ENCODE results near the gene KRTAP1-1.

DNA sequence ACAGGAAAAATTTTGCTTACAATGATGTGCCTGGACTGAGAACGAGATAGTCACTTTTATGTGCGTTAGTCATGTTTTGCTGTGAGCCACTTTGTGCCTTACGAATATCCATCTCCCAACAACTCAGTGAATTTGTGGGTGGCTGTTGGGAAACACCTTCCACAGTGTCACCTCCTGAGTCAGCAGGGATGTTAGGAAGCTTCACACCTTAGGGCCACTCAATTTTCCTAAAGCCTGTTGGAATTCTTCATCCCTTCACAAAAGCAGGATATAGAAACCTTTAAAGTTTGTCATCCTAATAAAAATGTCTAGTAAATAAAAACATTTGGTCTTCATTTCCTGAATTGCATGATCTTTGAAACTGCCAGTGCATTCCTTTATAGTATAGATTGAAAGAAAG is 28.1 kb downstream of the KRTAP1-1 start:
- TF ChIP-seq, protein P1, sequence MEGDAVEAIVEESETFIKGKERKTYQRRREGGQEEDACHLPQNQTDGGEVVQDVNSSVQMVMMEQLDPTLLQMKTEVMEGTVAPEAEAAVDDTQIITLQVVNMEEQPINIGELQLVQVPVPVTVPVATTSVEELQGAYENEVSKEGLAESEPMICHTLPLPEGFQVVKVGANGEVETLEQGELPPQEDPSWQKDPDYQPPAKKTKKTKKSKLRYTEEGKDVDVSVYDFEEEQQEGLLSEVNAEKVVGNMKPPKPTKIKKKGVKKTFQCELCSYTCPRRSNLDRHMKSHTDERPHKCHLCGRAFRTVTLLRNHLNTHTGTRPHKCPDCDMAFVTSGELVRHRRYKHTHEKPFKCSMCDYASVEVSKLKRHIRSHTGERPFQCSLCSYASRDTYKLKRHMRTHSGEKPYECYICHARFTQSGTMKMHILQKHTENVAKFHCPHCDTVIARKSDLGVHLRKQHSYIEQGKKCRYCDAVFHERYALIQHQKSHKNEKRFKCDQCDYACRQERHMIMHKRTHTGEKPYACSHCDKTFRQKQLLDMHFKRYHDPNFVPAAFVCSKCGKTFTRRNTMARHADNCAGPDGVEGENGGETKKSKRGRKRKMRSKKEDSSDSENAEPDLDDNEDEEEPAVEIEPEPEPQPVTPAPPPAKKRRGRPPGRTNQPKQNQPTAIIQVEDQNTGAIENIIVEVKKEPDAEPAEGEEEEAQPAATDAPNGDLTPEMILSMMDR (IDR thresholded peaks at IDR 0.05): no peak
- TF ChIP-seq, protein P2, sequence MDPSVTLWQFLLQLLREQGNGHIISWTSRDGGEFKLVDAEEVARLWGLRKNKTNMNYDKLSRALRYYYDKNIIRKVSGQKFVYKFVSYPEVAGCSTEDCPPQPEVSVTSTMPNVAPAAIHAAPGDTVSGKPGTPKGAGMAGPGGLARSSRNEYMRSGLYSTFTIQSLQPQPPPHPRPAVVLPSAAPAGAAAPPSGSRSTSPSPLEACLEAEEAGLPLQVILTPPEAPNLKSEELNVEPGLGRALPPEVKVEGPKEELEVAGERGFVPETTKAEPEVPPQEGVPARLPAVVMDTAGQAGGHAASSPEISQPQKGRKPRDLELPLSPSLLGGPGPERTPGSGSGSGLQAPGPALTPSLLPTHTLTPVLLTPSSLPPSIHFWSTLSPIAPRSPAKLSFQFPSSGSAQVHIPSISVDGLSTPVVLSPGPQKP (IDR thresholded peaks at IDR 0.05; ENCODE audit: low read depth, low read length): no peak
- TF ChIP-seq RAD21 (conservative IDR thresholded peaks at IDR 0.05 in 1 of 2, IDR thresholded peaks at IDR 0.05 in 1 of 2) (no peak), SMC3 (IDR thresholded peaks at IDR 0.05) (no peak), RCOR1 (IDR thresholded peaks at IDR 0.05; ENCODE audit: low read depth, low read length) (no peak), REST (IDR thresholded peaks at IDR 0.05) (no peak), RFX5 (IDR thresholded peaks at IDR 0.05) (no peak), POLR2A (IDR thresholded peaks at IDR 0.05; ENCODE audit: low read length) (no peak)

Measured in A549 (cell line).